Activated B cell treated with CpG ODN at 0.5 μM for 24 hours (primary cell): Measurements from ENCODE around the gene PPT2. TPM values are rescaled to one million over a fixed set of nuclear protein-coding genes. Genes with fewer than 3 reads are reported as not detected.

Experiments used
- ATAC-seq: fragments of 200-7000 bp; cut with Tn5 transposase; one replicate; pipeline ENCODE4 v1.10.0; 2021; ENCODE audit warnings: low read depth, mild to moderate bottlenecking, moderate library complexity
- CTCF ChIA-PET: fragments of 350-600 bp; sonication (Branson Sonifier 250); formaldehyde crosslinking; loops from one replicate; lab custom pipeline; 2021; ENCODE audit warnings: antibody characterized with exemption; lab: Charles Lee
- POLR2A ChIA-PET: fragments of 350-600 bp; sonication (Branson Sonifier 250); formaldehyde crosslinking; loops from one replicate; lab custom pipeline; 2021; ENCODE audit warnings: antibody characterized with exemption; lab: Charles Lee
- DNase-seq: peaks from one replicate; pipeline ENCODE4 v3.0.0; 2022
- H3K27ac Mint-ChIP-seq: one replicate; pipeline ENCODE4 v1.8.0; 2020; ENCODE audit warnings: mixed read lengths
- H3K27me3 Mint-ChIP-seq: one replicate; pipeline ENCODE4 v1.8.0; 2021; ENCODE audit warnings: mixed read lengths
- H3K36me3 Mint-ChIP-seq: one replicate; pipeline ENCODE4 v1.8.0; 2021; ENCODE audit warnings: low read depth, mixed read lengths
- H3K4me1 Mint-ChIP-seq: one replicate; pipeline ENCODE4 v1.8.0; 2021; ENCODE audit warnings: mixed read lengths
- H3K4me3 Mint-ChIP-seq: one replicate; pipeline ENCODE4 v1.8.0; 2020; ENCODE audit warnings: mild to moderate bottlenecking, mixed read lengths
- H3K9me3 Mint-ChIP-seq: one replicate; pipeline ENCODE4 v1.8.0; 2020; ENCODE audit warnings: mixed read lengths
- intact Hi-C: fragments of 100-400 bp; cut with micrococcal nuclease; formaldehyde crosslinking; loops from one replicate; pipeline ENCODE4 v1.15.1; 2024
- total RNA-seq: library from RNA; stranded (reverse); gene quantifications from 2 replicates; pipeline ENCODE4 v1.2.3, GENCODE V29; 2022
- TF ChIP-seq, protein P1 (sequence below): fragments of 200-600 bp; IDR thresholded peaks from one replicate; pipeline ENCODE4 v1.8.0; 2022; ENCODE audit warnings: antibody characterized with exemption, mild to moderate bottlenecking

PPT2 gene
- total RNA-seq, 1 donor from 2014 or later, result 3.0 TPM

DNA sequence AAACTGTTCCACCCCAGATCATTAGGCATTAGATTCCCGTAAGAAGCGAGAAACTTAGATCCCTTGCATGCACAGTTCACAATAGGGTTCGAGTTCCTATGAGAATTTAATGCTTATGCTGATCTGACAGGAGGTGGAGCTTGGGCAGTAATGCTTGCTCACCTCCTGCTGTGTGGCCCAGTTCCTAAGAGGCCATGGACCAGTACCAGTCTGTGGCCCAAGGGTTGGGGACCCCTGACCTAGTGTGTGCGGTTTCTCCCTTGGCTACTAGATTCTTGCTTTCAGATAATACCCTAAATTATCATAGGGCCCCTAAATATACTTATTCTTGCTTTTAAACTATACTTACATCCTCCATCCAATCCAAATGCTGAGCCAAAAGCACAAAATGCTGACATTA is 40.4 kb downstream of the PPT2 start:
- H3K4me1 Mint-ChIP-seq, result peaks cover 63% of the 10 kb centered on the region

DNA sequence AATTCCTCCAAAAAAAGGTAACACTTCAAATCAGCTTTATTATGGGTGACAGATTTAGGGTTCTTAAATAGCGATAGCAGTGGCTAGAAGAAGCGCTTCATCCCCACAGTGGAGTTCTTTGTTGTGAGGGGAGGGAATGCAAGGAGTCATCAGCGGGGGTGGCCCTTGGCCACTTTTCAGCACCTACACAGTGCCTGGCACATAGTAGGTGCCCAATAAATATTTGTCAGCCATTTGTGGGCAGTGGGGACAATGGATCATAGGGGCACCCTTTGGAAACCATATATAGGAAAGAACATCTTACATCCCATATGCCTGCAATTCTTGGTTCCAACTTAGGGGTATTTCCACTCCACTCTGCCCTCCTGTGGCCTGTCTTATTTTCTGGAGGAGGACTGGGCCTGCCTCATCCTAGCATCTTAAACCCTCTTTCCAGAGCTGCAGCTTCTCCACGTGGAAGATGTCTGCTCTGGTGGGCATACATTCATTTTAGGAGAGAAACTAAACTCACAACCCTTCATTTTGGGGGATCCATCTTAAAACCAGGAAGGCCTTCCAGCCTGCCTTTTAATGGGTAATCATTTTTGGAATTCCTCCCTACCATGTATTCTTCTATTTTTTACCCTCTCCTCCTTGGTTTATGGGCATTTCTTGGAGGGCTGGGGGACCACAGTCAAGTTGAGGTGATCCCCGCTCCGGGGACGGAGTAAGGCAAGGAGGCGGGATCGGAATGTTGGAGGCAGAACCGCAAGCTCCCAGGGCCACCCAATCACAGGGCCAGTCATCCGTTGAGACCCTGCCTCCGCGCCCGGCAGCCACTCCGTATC is 41.1 kb downstream of the PPT2 start:
- ATAC-seq (no peak), DNase-seq (no peak)
- Mint-ChIP-seq H3K4me3 (peak overlapping the region; percentile 99), H3K27ac (peak overlapping the region; percentile 91), H3K9me3 (no peaks in the 10 kb centered on the region), H3K27me3 (no peaks in the 10 kb centered on the region), H3K4me1 (peaks cover 63% of the 10 kb centered on the region), H3K36me3 (peaks cover 31% of the 10 kb centered on the region)
- ChIA-PET POLR2A (interaction anchor here (0.5 to 3.8 kb wide), 28 partner anchors 8 to 1077 kb away, joined by 3 to 69 read pairs (median 4); partner anchors contain the start of genes AGPAT1, ATF6B, CSNK2B and DXO), CTCF (interaction anchor here (1.0 to 2.5 kb wide), 7 partner anchors 13 to 76 kb away, joined by 3 to 11 read pairs (median 4); partner anchors contain the start of gene ATF6B)
- TF ChIP-seq, protein P1, sequence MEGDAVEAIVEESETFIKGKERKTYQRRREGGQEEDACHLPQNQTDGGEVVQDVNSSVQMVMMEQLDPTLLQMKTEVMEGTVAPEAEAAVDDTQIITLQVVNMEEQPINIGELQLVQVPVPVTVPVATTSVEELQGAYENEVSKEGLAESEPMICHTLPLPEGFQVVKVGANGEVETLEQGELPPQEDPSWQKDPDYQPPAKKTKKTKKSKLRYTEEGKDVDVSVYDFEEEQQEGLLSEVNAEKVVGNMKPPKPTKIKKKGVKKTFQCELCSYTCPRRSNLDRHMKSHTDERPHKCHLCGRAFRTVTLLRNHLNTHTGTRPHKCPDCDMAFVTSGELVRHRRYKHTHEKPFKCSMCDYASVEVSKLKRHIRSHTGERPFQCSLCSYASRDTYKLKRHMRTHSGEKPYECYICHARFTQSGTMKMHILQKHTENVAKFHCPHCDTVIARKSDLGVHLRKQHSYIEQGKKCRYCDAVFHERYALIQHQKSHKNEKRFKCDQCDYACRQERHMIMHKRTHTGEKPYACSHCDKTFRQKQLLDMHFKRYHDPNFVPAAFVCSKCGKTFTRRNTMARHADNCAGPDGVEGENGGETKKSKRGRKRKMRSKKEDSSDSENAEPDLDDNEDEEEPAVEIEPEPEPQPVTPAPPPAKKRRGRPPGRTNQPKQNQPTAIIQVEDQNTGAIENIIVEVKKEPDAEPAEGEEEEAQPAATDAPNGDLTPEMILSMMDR, result no peak
- intact Hi-C loops, result loop anchor here (1.0 to 10.0 kb wide), 9 partner anchors 17 to 1397 kb away; partner anchors contain the start of genes ATP6V1G2, DDX39B, HLA-DMB and HSD17B8

More for the DNA sequence above, 40.4 kb downstream of the PPT2 start:
- DNase-seq (no peak), ATAC-seq (no peak)
- Mint-ChIP-seq H3K9me3 (no peaks in the 10 kb centered on the region), H3K27ac (peak overlapping the region; percentile 91), H3K4me3 (peak overlapping the region; percentile 71), H3K27me3 (no peaks in the 10 kb centered on the region), H3K36me3 (peaks cover 31% of the 10 kb centered on the region)
- TF ChIP-seq, protein P1, result no peak
- intact Hi-C loops, result loop anchor here (2.0 to 10.0 kb wide), 3 partner anchors 650 to 776 kb away; partner anchors contain the start of genes ATP6V1G2, DDX39B, HLA-DMB and NFKBIL1
- ChIA-PET CTCF (interaction anchor here (1.0 to 2.5 kb wide), 3 partner anchors 16 to 76 kb away, joined by 3 to 11 read pairs (median 6); no protein-coding TSS in a partner anchor), POLR2A (interaction anchor here (0.5 to 3.8 kb wide), 6 partner anchors 16 to 1077 kb away, joined by 3 to 69 read pairs (median 6); partner anchors contain the start of genes AGPAT1, RNF5, RPS18 and VPS52)

DNA sequence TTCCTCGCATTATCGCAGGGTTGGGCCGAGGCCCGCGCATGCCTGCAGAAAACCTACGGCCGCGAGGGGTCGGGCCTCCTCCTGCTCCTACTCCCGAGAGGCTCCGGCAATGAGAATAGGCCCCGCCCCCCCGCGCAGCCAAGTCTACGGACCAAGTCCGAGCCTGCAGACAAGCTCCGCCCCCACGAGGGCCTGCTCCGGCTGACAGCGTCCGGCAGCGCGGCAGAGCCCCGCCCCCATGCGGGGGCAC is 41.6 kb downstream of the PPT2 start:
- Mint-ChIP-seq H3K27ac (peak overlapping the region; percentile 100), H3K36me3 (peaks cover 25% of the 10 kb centered on the region), H3K9me3 (no peaks in the 10 kb centered on the region), H3K4me3 (peak overlapping the region; percentile 99), H3K4me1 (peaks cover 57% of the 10 kb centered on the region), H3K27me3 (peaks cover 1% of the 10 kb centered on the region)
- ATAC-seq (peak; percentile 83), DNase-seq (peak; percentile 99)
- intact Hi-C loops, result loop anchor here (1.0 to 10.0 kb wide), 8 partner anchors 17 to 1397 kb away; partner anchors contain the start of genes ATP6V1G2, DDX39B, HSD17B8 and NFKBIL1
- POLR2A ChIA-PET, result interaction anchor here (0.6 to 3.8 kb wide), 29 partner anchors 9 to 1102 kb away, joined by 3 to 69 read pairs (median 4); partner anchors contain the start of genes AGPAT1, ATF6B, CSNK2B and DXO
- CTCF ChIA-PET, result interaction anchor here (1.2 to 2.5 kb wide), 6 partner anchors 13 to 77 kb away, joined by 3 to 11 read pairs (median 5); partner anchors contain the start of gene ATF6B
- TF ChIP-seq, protein P1, result no peak

DNA sequence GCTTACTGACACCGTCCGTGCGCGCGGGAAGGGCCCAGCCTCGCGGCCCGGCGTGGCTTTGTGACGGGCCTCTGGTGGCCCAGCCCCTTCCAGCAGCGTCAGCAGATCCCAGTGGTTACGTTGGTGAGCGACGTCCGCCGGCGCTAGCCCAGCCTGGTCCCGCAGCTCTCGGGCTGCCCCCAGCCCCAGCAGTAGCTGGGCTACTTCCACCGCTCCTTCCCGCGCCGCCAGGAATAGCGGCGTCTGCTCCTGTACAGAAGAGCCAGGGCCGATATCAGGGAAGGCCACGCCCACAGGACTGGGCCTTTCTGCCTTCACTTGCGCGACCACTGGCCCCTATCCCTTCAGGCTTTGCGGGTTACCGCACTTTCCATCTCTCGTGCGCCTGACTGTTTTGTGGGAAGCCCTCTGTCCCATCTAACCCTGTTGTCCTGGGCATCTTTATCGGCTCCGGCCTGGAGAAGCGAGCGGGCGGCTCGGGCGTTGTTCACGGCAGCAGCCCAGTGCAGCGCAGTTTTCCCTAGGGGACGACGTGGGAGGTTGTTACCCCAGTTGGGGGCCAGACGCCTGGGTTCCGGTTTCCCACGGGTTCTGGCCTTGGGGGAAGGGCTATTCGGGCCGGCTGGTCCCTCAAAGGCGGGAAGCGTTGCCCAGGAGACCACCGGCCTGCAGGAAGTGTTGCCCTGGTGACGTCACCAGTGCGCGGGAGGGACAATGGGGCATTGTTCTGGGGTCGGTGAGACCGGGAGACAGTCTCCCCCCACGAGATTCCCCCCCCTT is 42.2 kb downstream of the PPT2 start:
- H3K4me3 Mint-ChIP-seq, result peak overlapping the region; percentile 99
- ChIA-PET POLR2A (interaction anchor here (0.5 to 3.8 kb wide), 36 partner anchors 9 to 1102 kb away, joined by 3 to 69 read pairs (median 4); partner anchors contain the start of genes AGPAT1, ATF6B, CSNK2B and DXO), CTCF (interaction anchor here (1.2 to 2.5 kb wide), 6 partner anchors 14 to 77 kb away, joined by 3 to 11 read pairs (median 5); partner anchors contain the start of gene ATF6B)
- TF ChIP-seq, protein P1, result no peak
- H3K36me3 Mint-ChIP-seq, result peaks cover 23% of the 10 kb centered on the region
- intact Hi-C loops, result loop anchor here (1.0 to 10.0 kb wide), 10 partner anchors 18 to 1396 kb away; partner anchors contain the start of genes ATP6V1G2, DDX39B, FKBPL and HSD17B8
- H3K4me1 Mint-ChIP-seq, result peaks cover 54% of the 10 kb centered on the region
- H3K9me3 Mint-ChIP-seq, result no peaks in the 10 kb centered on the region
- H3K27ac Mint-ChIP-seq, result peak overlapping the region; percentile 100
- H3K27me3 Mint-ChIP-seq, result peaks cover 1% of the 10 kb centered on the region
- DNase-seq (peak; percentile 76), ATAC-seq (peak; percentile 27)
